ENCODE measurements around the gene DSCAM.

The DSCAM gene

DNA sequence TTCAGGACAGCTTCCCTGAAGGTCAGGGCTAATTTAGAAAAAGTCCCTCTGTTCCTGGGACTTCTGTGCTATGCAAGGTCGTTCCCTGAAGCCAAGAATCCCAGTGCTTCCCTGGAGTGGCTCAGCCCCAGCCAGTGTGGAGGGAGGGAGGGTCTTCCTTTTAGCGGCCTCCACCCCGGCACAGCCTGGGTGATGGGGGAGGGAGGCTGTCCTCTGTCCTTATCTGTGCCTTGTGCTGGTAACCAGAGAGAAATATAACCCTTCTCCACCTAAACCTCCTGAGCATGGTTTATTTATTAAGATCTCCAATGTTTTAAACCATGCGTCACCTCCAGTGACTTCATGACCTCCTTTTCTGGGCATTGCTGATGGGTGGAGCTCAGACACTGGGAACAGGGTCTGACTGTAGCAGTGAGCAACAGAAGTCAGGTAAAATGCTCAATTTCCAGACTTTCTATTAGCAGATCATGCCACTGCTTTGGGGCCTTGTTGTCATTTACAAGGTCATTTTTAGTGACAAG is 157.1 kb downstream of the DSCAM start:
- DNase-seq: no peak

DNA sequence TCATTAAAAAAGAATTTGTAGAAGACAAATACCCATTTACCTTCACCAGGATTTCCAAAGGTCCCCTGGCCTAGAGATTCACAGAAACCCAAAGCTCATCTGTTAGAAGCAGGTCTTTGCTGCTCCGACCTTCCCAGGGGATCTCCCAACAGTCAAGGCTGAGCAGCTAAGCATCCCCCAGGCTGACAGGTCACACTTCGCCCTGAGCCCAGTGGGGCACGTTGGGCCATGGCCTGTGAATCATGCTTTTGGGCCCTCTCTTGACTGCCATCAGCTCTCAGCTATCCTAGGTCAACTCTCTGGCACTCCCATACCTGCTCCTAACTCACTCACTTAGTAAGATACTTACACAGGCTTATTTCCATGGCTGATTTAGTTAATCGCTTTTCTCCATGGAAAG is 157.7 kb downstream of the DSCAM start:
- no peak for DNase-seq

DNA sequence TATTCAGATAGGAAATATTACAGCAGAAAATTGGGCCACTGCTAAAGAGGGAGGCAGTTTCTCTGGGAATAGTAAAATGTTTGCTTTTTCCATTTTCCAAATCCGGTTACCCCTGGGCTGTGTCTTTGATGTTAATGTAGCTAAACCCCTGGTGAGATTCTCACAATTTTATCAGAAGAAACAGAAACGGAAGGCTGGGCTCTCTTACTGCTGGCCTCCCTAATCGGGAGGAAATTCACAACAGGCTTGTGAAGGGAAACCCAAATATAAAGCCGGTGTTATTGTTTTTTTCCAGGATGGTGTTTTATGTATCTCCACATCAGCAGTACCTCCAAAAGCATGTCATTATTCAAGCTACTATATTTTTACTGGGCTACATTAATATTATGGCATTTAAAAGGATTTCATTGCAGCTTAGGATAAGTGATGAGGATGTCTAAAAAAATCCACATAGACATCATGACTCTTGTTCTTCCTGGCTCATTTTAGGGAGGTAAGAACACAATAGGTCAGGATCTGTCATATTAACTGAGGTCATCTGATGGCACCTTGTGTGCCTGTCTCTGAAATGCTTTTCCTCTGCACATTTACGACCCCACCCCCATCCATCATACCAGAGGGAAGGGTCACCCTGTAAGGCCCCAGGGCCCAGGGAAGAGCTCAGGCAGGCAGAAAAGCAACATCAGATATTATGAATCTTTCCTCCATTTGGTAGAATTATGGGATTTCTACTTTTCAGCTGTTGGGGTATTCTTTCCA is 158.7 kb downstream of the DSCAM start:
- no peak for DNase-seq

DNA sequence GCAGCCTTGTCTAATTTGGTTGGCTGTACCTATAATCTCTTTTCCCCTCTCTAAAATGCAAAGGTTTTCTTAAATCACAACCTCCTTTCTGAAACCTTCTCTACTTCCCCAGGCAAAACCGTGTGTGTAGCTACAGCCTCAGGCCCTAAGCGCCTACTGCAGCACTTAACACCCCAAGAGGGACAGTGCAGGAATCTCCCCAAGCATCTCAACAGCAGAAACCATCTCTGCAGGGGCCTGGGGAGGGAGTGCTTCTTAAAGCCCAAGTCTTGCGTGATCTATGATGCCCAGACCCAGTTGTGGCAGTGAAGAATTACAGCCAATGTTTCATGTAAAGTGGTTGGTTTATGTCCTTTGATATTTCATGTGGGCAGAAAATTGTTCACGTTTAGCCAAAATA is 159.3 kb downstream of the DSCAM start:
- DNase-seq: no peak

- no peak for DNase-seq
Observed at GRCh38 chr21:40686526-40686925, 160.4 kb downstream of the DSCAM start.

DNA sequence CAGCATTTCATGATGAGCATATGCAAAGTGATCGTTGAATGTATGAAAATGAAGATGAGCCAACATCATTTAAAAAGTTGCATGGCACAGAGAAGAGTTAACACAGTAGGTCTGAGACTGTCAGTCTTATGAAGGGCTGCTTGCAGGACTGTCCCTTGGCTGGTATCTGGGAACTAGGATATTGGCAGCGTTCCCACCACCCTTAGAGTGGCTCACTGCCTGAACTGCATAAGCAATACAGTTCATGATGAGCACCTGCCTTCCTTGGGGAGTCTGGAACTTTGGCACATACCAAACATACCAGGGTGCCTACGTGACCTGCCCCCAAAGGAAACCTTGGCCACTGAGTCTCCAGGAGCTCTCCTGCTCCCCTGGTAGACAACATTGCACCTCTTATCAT is 161.8 kb downstream of the DSCAM start:
- DNase-seq: no peak

DNA sequence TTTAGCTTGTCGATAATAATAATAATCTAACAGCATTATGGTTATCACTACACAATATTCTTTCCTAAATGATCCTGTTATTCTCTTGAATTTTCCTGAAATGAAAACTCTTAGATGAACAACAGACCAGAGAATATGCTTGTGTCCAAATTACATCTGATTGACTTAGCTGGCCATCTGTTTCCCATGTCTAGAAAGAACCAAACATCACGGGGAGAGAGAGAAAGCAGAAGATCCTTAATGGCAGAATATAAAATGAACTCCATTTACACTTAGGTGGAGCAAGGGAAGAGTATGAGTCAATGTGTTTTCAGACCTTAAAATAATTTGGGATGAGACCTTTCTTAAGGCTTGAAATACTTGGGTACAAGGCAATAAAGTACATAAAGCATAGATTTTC is 162.2 kb downstream of the DSCAM start:
- no peak for DNase-seq

DNA sequence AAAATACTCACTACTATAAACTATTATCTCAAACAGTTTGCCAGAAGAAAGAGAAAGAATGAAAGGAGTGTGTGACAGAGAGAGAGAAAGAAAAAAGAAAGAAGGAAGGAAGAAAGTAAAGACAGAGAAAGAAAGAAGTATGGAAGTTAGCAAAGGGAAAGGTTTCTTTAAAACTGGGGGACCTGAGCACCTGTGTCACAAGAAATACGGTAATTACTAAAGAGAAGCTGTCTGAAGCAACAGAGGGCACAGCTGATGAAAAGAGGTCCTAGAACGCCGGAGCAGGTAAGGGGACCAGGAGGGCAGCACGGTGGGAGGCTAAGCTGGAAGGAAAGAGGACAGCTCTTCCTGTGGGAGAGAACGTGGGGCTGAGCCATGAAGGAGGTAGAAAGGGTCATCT is 163.6 kb downstream of the DSCAM start:
- DNase-seq: no peak

DNA sequence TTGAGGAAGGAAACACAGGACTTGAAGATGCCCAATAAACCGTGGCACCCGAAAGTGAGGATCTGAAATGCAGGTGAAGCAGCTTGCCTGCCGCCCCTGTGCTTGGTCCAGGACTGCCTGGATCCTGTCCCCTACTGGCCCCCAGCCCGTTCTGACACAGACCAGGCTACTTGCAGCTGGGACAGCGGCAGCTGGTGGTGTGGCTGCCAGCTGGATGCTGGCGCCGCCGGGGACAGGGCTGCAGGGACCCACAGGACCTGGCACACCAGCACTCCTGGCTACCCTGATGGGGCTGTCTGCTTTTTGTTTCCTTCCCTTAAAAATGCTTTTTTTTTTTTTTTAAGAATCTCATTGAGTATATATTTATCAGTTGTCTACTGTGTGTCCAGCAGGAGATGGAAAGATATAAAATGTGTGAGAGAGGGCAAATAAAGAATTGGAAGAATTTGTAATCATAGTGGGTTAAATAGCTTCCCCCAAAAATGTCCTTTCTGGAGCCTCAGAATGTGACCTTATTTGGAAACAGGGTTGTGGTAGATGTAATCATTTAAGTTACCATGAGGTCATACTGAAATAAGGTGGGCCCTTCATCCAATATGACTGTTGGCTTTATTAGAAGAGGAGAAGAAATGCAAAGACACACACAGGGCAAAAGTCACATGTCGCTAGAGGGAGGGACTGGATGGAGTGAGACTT is 165.6 kb downstream of the DSCAM start:
- DNase-seq: no peak

- DNase-seq: no peak
Observed at GRCh38 chr21:40680311-40680710, 166.6 kb downstream of the DSCAM start.

DNA sequence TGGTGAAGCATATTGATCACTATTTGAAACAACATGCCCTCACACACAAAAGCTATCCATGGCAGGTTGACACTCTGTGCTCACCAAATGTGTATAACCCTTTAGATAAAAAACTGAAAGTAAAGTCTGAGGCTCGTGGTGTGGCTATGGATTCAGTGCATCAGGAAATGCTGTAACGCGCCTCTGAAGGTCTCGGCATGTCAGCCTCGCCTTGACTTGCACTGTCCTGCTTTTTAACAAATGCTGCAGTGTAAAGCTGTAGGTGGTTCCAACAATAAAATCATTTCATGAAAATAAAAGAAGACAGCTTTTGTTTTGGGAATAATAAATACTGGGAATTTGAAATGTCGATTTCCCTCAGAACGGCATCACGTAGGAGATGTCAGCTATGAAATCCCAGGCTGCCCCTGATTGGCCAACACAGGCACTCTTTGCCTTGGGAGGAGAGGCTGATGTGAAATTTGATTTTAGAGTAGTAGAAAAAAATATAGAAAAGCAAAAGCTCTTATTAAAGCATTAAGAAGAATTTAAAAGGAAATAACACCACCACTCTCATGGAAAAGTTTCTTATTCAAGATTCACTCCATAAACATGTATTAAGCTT is 168.2 kb downstream of the DSCAM start:
- DNase-seq: no peak

- no peak for DNase-seq
Observed at GRCh38 chr21:40675017-40675416, 171.9 kb downstream of the DSCAM start.

DNA sequence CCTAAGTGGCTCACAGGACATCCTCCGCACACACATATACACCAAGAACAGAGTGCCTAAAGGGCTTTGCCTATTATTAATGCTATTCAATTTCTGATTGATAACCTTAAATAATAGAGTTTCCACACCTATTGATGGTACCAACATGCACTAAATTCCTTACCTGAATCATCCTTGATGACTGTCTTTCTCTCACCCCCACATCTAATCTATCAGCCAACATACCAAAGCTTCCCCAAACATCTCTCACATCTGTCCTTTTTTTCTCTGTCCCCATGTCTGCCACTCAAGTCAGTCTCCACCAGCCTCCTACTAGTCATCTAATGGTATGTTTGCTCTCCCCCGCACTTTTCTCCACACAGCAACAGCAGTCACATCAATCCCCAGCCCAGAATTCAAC is 174.4 kb downstream of the DSCAM start:
- DNase-seq: no peak

GRCh38 chr21:40671716-40672115 is 175.2 kb downstream of the DSCAM start:
- no peak for DNase-seq

- DNase-seq: no peak
Observed at GRCh38 chr21:40668555-40669275, 178.2 kb downstream of the DSCAM start.

DNA sequence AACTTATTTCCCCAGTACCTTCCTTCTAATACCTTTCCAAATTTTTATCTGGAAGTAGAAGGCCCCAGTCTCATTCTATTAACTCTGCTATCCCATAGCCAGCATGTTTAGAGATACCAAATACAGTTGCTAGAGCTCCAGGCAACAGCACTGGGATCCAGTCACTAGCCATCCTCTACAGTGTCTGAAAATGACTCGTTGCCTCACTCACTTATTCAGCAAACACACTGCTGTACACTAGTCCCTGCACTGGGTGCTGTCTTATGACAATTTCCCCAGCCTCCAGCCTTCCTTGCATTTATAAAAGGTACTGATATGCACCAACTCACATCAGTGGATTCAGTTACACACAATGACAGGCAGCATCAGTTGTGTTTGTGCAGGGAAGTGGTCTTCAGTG is 179.0 kb downstream of the DSCAM start:
- DNase-seq: no peak

GRCh38 chr21:40662889-40663288 is 184.1 kb downstream of the DSCAM start:
- DNase-seq: no peak

DNA sequence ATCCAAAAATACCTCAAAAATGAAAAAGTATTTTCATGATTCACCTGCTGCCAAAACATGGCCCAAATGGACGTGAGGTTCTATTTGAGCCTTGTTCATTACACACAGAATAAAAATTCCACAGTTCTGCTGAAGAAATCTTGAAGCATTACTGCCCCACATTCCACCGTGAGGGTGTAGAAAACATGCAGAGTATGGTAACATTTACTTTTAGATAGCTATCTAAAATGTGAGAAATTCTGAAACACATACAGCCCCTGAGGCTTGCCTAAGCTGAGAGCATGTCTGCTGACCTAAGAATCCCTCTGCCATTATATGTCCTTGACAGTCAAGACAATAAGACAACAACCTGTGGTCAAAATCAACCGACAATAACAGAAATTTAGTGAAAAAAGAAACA is 186.5 kb downstream of the DSCAM start:
- DNase-seq: no peak

- no peak for DNase-seq
Observed at GRCh38 chr21:40658311-40658710, 188.6 kb downstream of the DSCAM start.

- no peak for DNase-seq
Observed at GRCh38 chr21:40652436-40652835, 194.5 kb downstream of the DSCAM start.

- DNase-seq: no peak
Observed at GRCh38 chr21:40647706-40648105, 199.3 kb downstream of the DSCAM start.

GRCh38 chr21:40646651-40647050 is 200.3 kb downstream of the DSCAM start:
- DNase-seq: no peak

GRCh38 chr21:40641042-40641441 is 205.9 kb downstream of the DSCAM start:
- DNase-seq: no peak
